K562 (cell line): ENCODE measurements around the gene UBE2S. TPM values are rescaled to one million over a fixed set of nuclear protein-coding genes. Genes with fewer than 3 reads are reported as not detected.

ENCODE experiments used
- ARNT ChIP-seq, 2 experiments: fragments of 450-650 bp; IDR thresholded peaks; 2 replicates each; pipeline ENCODE4 v1.6.1; 2016; ENCODE audit warnings: mild to moderate bottlenecking in 1 of 2
- BCOR ChIP-seq: fragments of 450-650 bp; IDR thresholded peaks from 2 replicates; pipeline ENCODE4 v1.6.1; 2016
- CEBPB ChIP-seq: fragments of 450-650 bp; IDR thresholded peaks from 2 replicates; pipeline ENCODE4 v1.6.1; 2016; ENCODE audit warnings: missing genetic modification characterization, missing compliant biosample characterization
- FOSL1 ChIP-seq: fragments of 200-800 bp; sonication (Bioruptor generic); conservative IDR thresholded peaks from 2 replicates; pipeline ENCODE4 v1.6.1; 2016; ENCODE audit warnings: missing genetic modification characterization, missing compliant biosample characterization
- HNRNPK ChIP-seq: fragments of 200-400 bp; formaldehyde crosslinking; IDR thresholded peaks from one replicate; pipeline ENCODE4 v1.6.1; 2018; ENCODE audit warnings: mild to moderate bottlenecking, low read depth, low read length; ENCODE audit not compliant: poor library complexity, severe bottlenecking
- HNRNPLL ChIP-seq: fragments of 200-400 bp; formaldehyde crosslinking; IDR thresholded peaks from 2 replicates; pipeline ENCODE4 v1.6.1; 2017; ENCODE audit warnings: low read length, low read depth, mild to moderate bottlenecking; ENCODE audit not compliant: poor library complexity, severe bottlenecking
- KHSRP ChIP-seq: fragments of 450-650 bp; IDR thresholded peaks from 2 replicates; pipeline ENCODE4 v1.6.1; 2017
- MAZ ChIP-seq, 2 experiments: fragments of 450-650 bp in 1 of 2; sonication (generic) in 1 of 2; formaldehyde crosslinking; IDR thresholded peaks in 1 of 2; conservative IDR thresholded peaks in 1 of 2; 2 replicates each; pipeline versions ENCODE4 v1.4.0 to v1.5.0; 2020; ENCODE audit warnings: mild to moderate bottlenecking in 1 of 2, missing genetic modification reagents in 1 of 2
- MBD2 ChIP-seq: sonication (generic); IDR thresholded peaks from 2 replicates; pipeline ENCODE4 v1.6.1; 2016; ENCODE audit warnings: low read depth, borderline replicate concordance
- NELFE ChIP-seq: IDR thresholded peaks from 2 replicates; pipeline ENCODE4 v1.6.1; 2011; ENCODE audit warnings: mild to moderate bottlenecking; ENCODE audit not compliant: insufficient read depth, insufficient read length
- NR0B1 ChIP-seq: fragments of 450-650 bp; IDR thresholded peaks from one replicate; pipeline ENCODE4 v1.6.1; 2018; ENCODE audit warnings: mild to moderate bottlenecking, moderate library complexity; ENCODE audit not compliant: partially characterized antibody
- NR3C1 ChIP-seq: sonication (generic); formaldehyde crosslinking; IDR thresholded peaks from 2 replicates; pipeline ENCODE4 v1.8.1; 2022; ENCODE audit warnings: missing genetic modification reagents
- PCBP1 ChIP-seq: fragments of 200-400 bp; formaldehyde crosslinking; IDR thresholded peaks from 2 replicates; pipeline ENCODE4 v1.6.1; 2018; ENCODE audit warnings: mild to moderate bottlenecking, low read depth, low read length; ENCODE audit not compliant: poor library complexity, severe bottlenecking
- POLR2B ChIP-seq: fragments of 450-650 bp; IDR thresholded peaks from 2 replicates; pipeline ENCODE4 v1.6.1; 2018; ENCODE audit warnings: low read depth; ENCODE audit not compliant: partially characterized antibody
- RBBP5 ChIP-seq: fragments of 200-600 bp; sonication (generic); IDR thresholded peaks from 2 replicates; pipeline ENCODE4 v1.6.1; 2012; ENCODE audit warnings: borderline replicate concordance, mild to moderate bottlenecking, low read length, control low read depth, inconsistent platforms; ENCODE audit not compliant: insufficient read depth, poor library complexity, severe bottlenecking
- SRSF3 ChIP-seq: fragments of 200-400 bp; formaldehyde crosslinking; IDR thresholded peaks from 2 replicates; pipeline ENCODE4 v1.6.1; 2016; ENCODE audit warnings: mild to moderate bottlenecking, low read length, moderate library complexity; ENCODE audit not compliant: insufficient read depth
- SUPT5H ChIP-seq: fragments of 450-650 bp; IDR thresholded peaks from 2 replicates; pipeline ENCODE4 v1.6.1; 2016
- ZNF146 ChIP-seq: IDR thresholded peaks from one replicate; pipeline ENCODE4 v1.6.1; 2018; ENCODE audit warnings: missing compliant biosample characterization; ENCODE audit not compliant: unreplicated experiment
- ZNF184 ChIP-seq: sonication (generic); formaldehyde crosslinking; IDR thresholded peaks from 2 replicates; pipeline ENCODE4 v1.5.0; 2020; ENCODE audit warnings: missing genetic modification reagents
- ZNF274 ChIP-seq: IDR thresholded peaks from 2 replicates; pipeline ENCODE4 v1.6.1; 2011; ENCODE audit warnings: low read depth, mild to moderate bottlenecking, low read length, moderate library complexity, borderline replicate concordance
- ZNF444 ChIP-seq: fragments of 250-450 bp; sonication (Bioruptor Pico); IDR thresholded peaks from 2 replicates; pipeline ENCODE4 v1.4.0; 2020; ENCODE audit warnings: mild to moderate bottlenecking, moderate library complexity
- ZNF764 ChIP-seq: fragments of 250-450 bp; sonication (Bioruptor Pico); IDR thresholded peaks from 2 replicates; pipeline ENCODE4 v1.4.0; 2020; ENCODE audit warnings: low read depth, mild to moderate bottlenecking, moderate library complexity
- polyA plus RNA-seq, 8 experiments: library from polyadenylated mRNA; depleted of rRNA in 4 of 8; stranded (reverse) in 5 of 8; unstranded in 3 of 8; fragments of >200 nt; fragmentation: Nextera tagmentation in 2 of 8; fragmentation: Illumina TruSeq in 1 of 8; extraction: Ambion mirVana in 2 of 8; extraction: Trizol in 1 of 8; gene quantifications; 2 replicates each; pipeline versions ENCODE4 v1.2.1 to v1.2.3, GENCODE V29; 2011 to 2014; ENCODE audit warnings: inconsistent platforms in 1 of 8, missing spikeins in 1 of 8
- total RNA-seq, 7 experiments: library from RNA; depleted of rRNA in 6 of 7; stranded (reverse); fragments of >200 nt in 6 of 7; fragmentation: Illumina TruSeq in 2 of 7; extraction: Trizol in 2 of 7; gene quantifications; 2 replicates each; pipeline versions ENCODE4 v1.2.1 to v1.2.3, GENCODE V29; 2011 to 2021; ENCODE audit warnings: low replicate concordance in 1 of 7
- TF ChIP-seq, protein P1 (sequence below): fragments of 450-650 bp; IDR thresholded peaks from 2 replicates; pipeline ENCODE4 v1.6.1; 2016; ENCODE audit warnings: mild to moderate bottlenecking
- TF ChIP-seq, protein P2 (sequence below): fragments of 250-450 bp; sonication (Bioruptor Pico); IDR thresholded peaks from 2 replicates; pipeline ENCODE4 v1.8.0; 2022; ENCODE audit warnings: inconsistent platforms

UBE2S gene
- total and polyA plus RNA-seq, 9 of the 15 experiments (the other 6 are each of a cell fraction or from before 2014, with no cell fraction given), result 1.5 to 1,305 (median 157) TPM

DNA sequence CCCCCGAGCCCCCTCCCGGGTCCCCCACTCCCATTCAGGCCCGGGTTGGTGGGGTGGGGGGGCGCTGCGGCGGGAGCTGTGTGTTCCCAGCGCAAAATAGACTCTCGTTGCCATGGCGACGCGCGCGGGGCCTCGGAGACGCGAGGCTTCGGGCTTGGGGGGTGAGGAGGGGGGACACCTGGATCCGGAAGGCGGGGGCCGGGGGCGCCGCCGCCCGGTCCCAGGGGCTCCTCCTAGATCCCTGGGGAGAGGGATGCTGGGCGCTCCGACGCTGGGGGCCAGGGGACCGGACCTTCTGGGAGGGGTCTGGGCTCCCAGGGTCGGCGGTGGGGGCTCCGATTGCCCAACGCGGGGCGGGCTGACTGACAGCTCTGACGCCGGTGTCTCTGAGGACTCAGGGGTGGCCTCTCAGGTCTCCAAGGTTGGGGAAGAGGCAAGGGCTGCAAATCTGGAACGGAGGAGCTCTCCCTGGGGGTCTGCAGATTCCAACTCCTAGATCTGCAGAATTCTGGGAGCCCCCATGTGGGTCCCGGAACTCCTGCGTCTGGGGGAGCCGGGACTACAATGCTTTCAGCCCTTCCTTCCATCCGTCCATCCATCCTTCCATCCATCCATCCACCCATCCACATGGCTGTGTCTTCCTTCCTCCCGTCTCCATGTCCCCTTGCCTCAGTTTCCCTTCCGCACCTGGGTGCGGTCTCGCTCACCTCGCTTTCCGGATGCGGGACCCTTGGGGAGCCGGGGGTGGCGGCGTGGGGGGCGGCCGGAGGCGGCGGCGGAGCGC, 44.6 kb upstream of the UBE2S start (continued):
- peak; percentile 73 for TF ChIP-seq CEBPB
- peak; percentile 20 for TF ChIP-seq POLR2B
- TF ChIP-seq, protein P1, sequence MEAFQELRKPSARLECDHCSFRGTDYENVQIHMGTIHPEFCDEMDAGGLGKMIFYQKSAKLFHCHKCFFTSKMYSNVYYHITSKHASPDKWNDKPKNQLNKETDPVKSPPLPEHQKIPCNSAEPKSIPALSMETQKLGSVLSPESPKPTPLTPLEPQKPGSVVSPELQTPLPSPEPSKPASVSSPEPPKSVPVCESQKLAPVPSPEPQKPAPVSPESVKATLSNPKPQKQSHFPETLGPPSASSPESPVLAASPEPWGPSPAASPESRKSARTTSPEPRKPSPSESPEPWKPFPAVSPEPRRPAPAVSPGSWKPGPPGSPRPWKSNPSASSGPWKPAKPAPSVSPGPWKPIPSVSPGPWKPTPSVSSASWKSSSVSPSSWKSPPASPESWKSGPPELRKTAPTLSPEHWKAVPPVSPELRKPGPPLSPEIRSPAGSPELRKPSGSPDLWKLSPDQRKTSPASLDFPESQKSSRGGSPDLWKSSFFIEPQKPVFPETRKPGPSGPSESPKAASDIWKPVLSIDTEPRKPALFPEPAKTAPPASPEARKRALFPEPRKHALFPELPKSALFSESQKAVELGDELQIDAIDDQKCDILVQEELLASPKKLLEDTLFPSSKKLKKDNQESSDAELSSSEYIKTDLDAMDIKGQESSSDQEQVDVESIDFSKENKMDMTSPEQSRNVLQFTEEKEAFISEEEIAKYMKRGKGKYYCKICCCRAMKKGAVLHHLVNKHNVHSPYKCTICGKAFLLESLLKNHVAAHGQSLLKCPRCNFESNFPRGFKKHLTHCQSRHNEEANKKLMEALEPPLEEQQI, result no peak
- no peak for TF ChIP-seq RBBP5
- TF ChIP-seq ARNT (IDR thresholded peaks at IDR 0.05), result no peak
- no peak for TF ChIP-seq ZNF184 (CRISPR knock-in tag)
- peak; percentile 40; the same call in 1 of the 2 replicates for TF ChIP-seq BCOR
- TF ChIP-seq ZNF274, result no peak
- TF ChIP-seq NELFE, result no peak
- TF ChIP-seq, protein P2, sequence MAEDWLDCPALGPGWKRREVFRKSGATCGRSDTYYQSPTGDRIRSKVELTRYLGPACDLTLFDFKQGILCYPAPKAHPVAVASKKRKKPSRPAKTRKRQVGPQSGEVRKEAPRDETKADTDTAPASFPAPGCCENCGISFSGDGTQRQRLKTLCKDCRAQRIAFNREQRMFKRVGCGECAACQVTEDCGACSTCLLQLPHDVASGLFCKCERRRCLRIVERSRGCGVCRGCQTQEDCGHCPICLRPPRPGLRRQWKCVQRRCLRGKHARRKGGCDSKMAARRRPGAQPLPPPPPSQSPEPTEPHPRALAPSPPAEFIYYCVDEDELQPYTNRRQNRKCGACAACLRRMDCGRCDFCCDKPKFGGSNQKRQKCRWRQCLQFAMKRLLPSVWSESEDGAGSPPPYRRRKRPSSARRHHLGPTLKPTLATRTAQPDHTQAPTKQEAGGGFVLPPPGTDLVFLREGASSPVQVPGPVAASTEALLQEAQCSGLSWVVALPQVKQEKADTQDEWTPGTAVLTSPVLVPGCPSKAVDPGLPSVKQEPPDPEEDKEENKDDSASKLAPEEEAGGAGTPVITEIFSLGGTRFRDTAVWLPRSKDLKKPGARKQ (CRISPR knock-in tag), result no peak
- TF ChIP-seq NR0B1, result no peak
- no peak for TF ChIP-seq FOSL1 (tag)
- no peak for TF ChIP-seq ZNF146
- peak; percentile 42; the same call in 1 of the 2 replicates for TF ChIP-seq SUPT5H
- peak; percentile 16 for TF ChIP-seq PCBP1
- no peak for TF ChIP-seq KHSRP
- no peak for TF ChIP-seq MAZ (CRISPR knock-in tag; conservative IDR thresholded peaks at IDR 0.05 in 1 of 2, IDR thresholded peaks at IDR 0.05 in 1 of 2)
- no peak for TF ChIP-seq ZNF444
- no peak for TF ChIP-seq ZNF764 (CRISPR knock-in tag)
- TF ChIP-seq HNRNPK, result no peak
- TF ChIP-seq NR3C1 (CRISPR knock-in tag), result no peak
- TF ChIP-seq SRSF3, result no peak
- TF ChIP-seq MBD2, result no peak
- no peak for TF ChIP-seq HNRNPLL
